AG09309 (cell line): ENCODE results near the gene FNIP2.

Source experiments
- DNase-seq: peaks from one replicate; pipeline ENCODE4 v3.0.0-alpha.2; 2010; ENCODE audit warnings: low read depth
- H3K4me3 ChIP-seq: 2 replicates; pipeline ENCODE4 v1.5.1; 2011; ENCODE audit warnings: mild to moderate bottlenecking, low read depth, low read length, moderate library complexity; ENCODE audit not compliant: control insufficient read depth
- CTCF ChIP-seq: IDR thresholded peaks from 2 replicates; pipeline ENCODE4 v1.5.1; 2011; ENCODE audit warnings: mild to moderate bottlenecking, low read depth, low read length, inconsistent platforms; ENCODE audit not compliant: insufficient read depth, control insufficient read depth; ENCODE audit errors: missing control alignments

FNIP2 gene

GRCh38 chr4:158861766-158862165 is 92.9 kb downstream of the FNIP2 start:
- H3K4me3 ChIP-seq, result no peak overlapping the region
- no peak for TF ChIP-seq CTCF
- no peak for DNase-seq

- no peak for DNase-seq
- no peak for TF ChIP-seq CTCF
- no peak overlapping the region for H3K4me3 ChIP-seq
Observed at GRCh38 chr4:158863296-158863695, 94.5 kb downstream of the FNIP2 start.

GRCh38 chr4:158865520-158866177 is 96.8 kb downstream of the FNIP2 start:
- DNase-seq, result no peak
- no peak for TF ChIP-seq CTCF
- no peak overlapping the region for H3K4me3 ChIP-seq

GRCh38 chr4:158869001-158869400 is 100.2 kb downstream of the FNIP2 start:
- no peak for DNase-seq
- no peak for TF ChIP-seq CTCF
- H3K4me3 ChIP-seq, result no peak overlapping the region

- no peak for DNase-seq
- no peak for TF ChIP-seq CTCF
- H3K4me3 ChIP-seq, result no peak overlapping the region
Observed at GRCh38 chr4:158869761-158870160, 100.9 kb downstream of the FNIP2 start.

- H3K4me3 ChIP-seq, result no peak overlapping the region
- no peak for DNase-seq
- TF ChIP-seq CTCF, result no peak
Observed at GRCh38 chr4:158870282-158870625, 101.4 kb downstream of the FNIP2 start.
